HCT116 (cell line): Measurements from ENCODE around the gene KCTD4.

ENCODE experiments used
- POLR2A ChIP-seq: IDR thresholded peaks from 2 replicates; pipeline ENCODE4 v1.7.0; 2011; ENCODE audit warnings: borderline replicate concordance; ENCODE audit not compliant: insufficient read depth, insufficient read length; ENCODE audit errors: extremely low read depth
- POLR2AphosphoS5 ChIP-seq: IDR thresholded peaks from 2 replicates; pipeline ENCODE4 v1.6.1; 2011; ENCODE audit warnings: mild to moderate bottlenecking, low read depth, low read length, moderate library complexity
- RAD21 ChIP-seq: IDR thresholded peaks from 2 replicates; pipeline ENCODE4 v1.6.1; 2012; ENCODE audit warnings: low read depth, mild to moderate bottlenecking
- SIN3A ChIP-seq: IDR thresholded peaks from 2 replicates; pipeline ENCODE4 v1.6.1; 2012; ENCODE audit warnings: low read depth
- YY1 ChIP-seq: IDR thresholded peaks from 2 replicates; pipeline ENCODE4 v1.6.1; 2011; ENCODE audit warnings: low read length, low read depth, moderate library complexity, mild to moderate bottlenecking; ENCODE audit not compliant: insufficient replicate concordance; ENCODE audit errors: extremely low read depth
- TF ChIP-seq, protein P1 (sequence below), 3 experiments: fragments of 200-600 bp in 1 of 3; sonication (generic) in 1 of 3; IDR thresholded peaks in 2 of 3; conservative IDR thresholded peaks in 1 of 3; 2 replicates each; pipeline ENCODE4 v1.5.1; 2012 to 2017; ENCODE audit warnings: low read depth in 2 of 3, low read length in 2 of 3, antibody characterized with exemption in 1 of 3, borderline replicate concordance in 1 of 3, control low read depth in 1 of 3, mild to moderate bottlenecking in 1 of 3, mixed read lengths in 1 of 3, mixed run types in 1 of 3, moderate library complexity in 1 of 3; ENCODE audit not compliant: insufficient read depth in 1 of 3
- TF ChIP-seq, protein P2 (sequence below): IDR thresholded peaks from 2 replicates; pipeline ENCODE4 v1.6.1; 2011; ENCODE audit warnings: mild to moderate bottlenecking, low read length, moderate library complexity; ENCODE audit not compliant: insufficient replicate concordance; ENCODE audit errors: extremely low read depth

DNA sequence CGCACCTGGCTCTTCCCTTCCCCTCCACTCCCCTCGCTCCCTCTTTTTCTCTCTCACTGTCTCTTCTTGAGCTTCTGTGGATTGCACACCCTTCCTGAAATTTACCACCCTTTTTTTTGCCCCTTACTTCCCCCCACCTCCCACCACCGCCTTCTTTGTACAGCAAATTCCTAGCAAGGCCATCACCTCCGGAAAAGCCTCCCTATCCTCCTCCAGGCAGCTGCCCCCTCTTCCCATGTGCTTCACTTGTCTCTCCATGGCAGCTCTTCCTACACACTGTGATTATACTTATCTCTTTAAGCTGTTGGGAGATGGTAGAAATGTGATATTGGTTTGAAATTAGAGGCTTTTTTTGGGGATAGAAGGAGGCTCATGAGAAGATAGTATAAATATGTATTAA, 28.3 kb upstream of the KCTD4 start:
- no peak for TF ChIP-seq POLR2A
- TF ChIP-seq, protein P1, sequence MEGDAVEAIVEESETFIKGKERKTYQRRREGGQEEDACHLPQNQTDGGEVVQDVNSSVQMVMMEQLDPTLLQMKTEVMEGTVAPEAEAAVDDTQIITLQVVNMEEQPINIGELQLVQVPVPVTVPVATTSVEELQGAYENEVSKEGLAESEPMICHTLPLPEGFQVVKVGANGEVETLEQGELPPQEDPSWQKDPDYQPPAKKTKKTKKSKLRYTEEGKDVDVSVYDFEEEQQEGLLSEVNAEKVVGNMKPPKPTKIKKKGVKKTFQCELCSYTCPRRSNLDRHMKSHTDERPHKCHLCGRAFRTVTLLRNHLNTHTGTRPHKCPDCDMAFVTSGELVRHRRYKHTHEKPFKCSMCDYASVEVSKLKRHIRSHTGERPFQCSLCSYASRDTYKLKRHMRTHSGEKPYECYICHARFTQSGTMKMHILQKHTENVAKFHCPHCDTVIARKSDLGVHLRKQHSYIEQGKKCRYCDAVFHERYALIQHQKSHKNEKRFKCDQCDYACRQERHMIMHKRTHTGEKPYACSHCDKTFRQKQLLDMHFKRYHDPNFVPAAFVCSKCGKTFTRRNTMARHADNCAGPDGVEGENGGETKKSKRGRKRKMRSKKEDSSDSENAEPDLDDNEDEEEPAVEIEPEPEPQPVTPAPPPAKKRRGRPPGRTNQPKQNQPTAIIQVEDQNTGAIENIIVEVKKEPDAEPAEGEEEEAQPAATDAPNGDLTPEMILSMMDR (IDR thresholded peaks at IDR 0.05 in 2 of 3, conservative IDR thresholded peaks at IDR 0.05 in 1 of 3; ENCODE audit: borderline replicate concordance in 1 of 3, insufficient read depth in 1 of 3, low read depth in 2 of 3, low read length in 2 of 3): no peak
- TF ChIP-seq POLR2AphosphoS5: no peak
- TF ChIP-seq, protein P2, sequence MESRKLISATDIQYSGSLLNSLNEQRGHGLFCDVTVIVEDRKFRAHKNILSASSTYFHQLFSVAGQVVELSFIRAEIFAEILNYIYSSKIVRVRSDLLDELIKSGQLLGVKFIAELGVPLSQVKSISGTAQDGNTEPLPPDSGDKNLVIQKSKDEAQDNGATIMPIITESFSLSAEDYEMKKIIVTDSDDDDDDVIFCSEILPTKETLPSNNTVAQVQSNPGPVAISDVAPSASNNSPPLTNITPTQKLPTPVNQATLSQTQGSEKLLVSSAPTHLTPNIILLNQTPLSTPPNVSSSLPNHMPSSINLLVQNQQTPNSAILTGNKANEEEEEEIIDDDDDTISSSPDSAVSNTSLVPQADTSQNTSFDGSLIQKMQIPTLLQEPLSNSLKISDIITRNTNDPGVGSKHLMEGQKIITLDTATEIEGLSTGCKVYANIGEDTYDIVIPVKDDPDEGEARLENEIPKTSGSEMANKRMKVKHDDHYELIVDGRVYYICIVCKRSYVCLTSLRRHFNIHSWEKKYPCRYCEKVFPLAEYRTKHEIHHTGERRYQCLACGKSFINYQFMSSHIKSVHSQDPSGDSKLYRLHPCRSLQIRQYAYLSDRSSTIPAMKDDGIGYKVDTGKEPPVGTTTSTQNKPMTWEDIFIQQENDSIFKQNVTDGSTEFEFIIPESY: no peak
- TF ChIP-seq SIN3A: no peak
- TF ChIP-seq RAD21: no peak
- no peak for TF ChIP-seq YY1
